Measurements from ENCODE around the gene COMMD4. TPM values are rescaled to one million over a fixed set of nuclear protein-coding genes. Genes with fewer than 3 reads are reported as not detected.

The COMMD4 gene
- total RNA-seq, 1 donor: 68.4 TPM

DNA sequence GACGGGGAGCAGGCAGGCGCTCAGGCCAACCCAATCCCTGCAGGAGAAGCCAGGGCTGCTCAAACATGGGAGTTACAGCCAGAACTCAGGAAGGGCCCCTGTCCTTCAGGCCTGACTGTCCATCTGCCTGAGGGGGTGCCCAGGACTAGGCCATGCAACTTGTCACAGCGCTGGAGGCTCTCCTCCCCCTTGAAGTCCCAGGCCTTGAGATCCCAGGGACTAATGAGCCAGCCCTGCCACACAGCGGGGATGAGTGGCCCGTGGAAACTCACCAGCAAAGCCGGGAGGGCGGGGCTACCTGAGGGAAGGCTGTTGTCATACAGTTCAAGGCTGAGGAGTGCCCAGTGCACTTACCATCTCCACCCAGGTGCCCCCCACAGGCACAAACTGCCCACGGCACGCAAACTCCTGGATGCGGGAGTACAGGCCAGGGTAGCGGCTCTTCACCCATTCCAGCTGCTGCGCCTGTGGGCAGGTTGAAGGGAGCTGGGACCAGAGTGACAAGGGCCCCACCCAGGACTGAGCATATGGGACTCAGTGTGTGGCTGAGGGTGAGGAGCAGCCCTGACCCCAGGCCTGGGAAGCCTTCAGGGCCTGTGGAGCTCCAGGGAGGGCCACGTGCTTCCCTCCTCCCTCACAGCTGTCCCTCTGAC is 26.3 kb downstream of the COMMD4 start:
- Histone ChIP-seq H3K4me1 (ENCODE audit: insufficient read depth, low read length) (peaks cover under 1% of the 10 kb centered on the region), H3K36me3 (ENCODE audit: insufficient read depth, low read length) (peaks cover 67% of the 10 kb centered on the region), H3K27ac (ENCODE audit: low read depth, low read length) (no peak overlapping the region), H2AFZ (ENCODE audit: low read length) (no peak overlapping the region), H3K79me2 (ENCODE audit: insufficient read depth, low read length) (no peaks in the 10 kb centered on the region), H4K20me1 (ENCODE audit: insufficient read depth, low read length) (peaks cover 4% of the 10 kb centered on the region), H3K27me3 (ENCODE audit: insufficient read depth, low read length) (no peaks in the 10 kb centered on the region), H3K4me3 (ENCODE audit: insufficient read depth, low read length) (no peak overlapping the region), H3K4me2 (ENCODE audit: insufficient read depth, low read length) (no peak overlapping the region), H3K9me3 (ENCODE audit: low read depth, low read length) (no peaks in the 10 kb centered on the region)
- peak; percentile 71 for DNase-seq (ENCODE audit: insufficient read length, low spot score, missing footprints)
- TF ChIP-seq, protein P1, sequence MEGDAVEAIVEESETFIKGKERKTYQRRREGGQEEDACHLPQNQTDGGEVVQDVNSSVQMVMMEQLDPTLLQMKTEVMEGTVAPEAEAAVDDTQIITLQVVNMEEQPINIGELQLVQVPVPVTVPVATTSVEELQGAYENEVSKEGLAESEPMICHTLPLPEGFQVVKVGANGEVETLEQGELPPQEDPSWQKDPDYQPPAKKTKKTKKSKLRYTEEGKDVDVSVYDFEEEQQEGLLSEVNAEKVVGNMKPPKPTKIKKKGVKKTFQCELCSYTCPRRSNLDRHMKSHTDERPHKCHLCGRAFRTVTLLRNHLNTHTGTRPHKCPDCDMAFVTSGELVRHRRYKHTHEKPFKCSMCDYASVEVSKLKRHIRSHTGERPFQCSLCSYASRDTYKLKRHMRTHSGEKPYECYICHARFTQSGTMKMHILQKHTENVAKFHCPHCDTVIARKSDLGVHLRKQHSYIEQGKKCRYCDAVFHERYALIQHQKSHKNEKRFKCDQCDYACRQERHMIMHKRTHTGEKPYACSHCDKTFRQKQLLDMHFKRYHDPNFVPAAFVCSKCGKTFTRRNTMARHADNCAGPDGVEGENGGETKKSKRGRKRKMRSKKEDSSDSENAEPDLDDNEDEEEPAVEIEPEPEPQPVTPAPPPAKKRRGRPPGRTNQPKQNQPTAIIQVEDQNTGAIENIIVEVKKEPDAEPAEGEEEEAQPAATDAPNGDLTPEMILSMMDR (IDR thresholded peaks at IDR 0.05; ENCODE audit: extremely low read depth, low read depth, low read length): no peak

DNA sequence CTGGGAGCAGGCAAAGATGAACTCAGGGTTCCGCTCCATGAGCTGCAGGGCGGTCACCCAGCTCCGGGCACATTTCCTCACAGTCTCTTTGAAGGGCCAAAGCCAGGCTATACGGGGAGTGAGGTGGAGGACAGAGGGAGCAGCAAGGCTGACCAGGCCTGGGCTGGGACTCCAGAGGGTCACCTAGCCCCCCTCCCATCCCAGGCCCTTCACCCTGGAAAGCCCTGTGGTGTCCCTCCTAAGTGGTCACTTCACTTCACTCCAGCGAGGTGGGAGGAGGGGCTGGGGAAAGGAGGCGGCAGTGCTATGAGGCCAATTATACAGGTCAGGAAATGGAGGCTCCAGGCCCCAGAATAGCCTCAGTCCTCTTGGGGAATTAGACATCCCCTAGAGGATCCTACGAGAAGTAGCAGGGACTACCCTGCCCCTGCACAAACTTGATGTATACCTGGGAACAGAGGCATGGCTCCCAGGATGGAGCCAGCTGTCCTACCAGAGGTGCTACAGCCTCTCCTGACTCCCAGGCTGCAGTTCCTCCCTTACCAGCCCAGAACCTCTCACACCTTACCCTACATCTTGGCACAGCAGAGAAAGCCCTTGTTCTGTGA is 26.9 kb downstream of the COMMD4 start:
- Histone ChIP-seq H2AFZ (ENCODE audit: low read length) (no peak overlapping the region), H3K4me2 (ENCODE audit: insufficient read depth, low read length) (no peak overlapping the region), H3K4me1 (ENCODE audit: insufficient read depth, low read length) (peaks cover 6% of the 10 kb centered on the region), H3K27ac (ENCODE audit: low read depth, low read length) (no peak overlapping the region), H4K20me1 (ENCODE audit: insufficient read depth, low read length) (peaks cover 11% of the 10 kb centered on the region), H3K36me3 (ENCODE audit: insufficient read depth, low read length) (peaks cover 68% of the 10 kb centered on the region), H3K79me2 (ENCODE audit: insufficient read depth, low read length) (peaks cover 5% of the 10 kb centered on the region), H3K27me3 (ENCODE audit: insufficient read depth, low read length) (no peaks in the 10 kb centered on the region), H3K4me3 (ENCODE audit: insufficient read depth, low read length) (no peak overlapping the region), H3K9me3 (ENCODE audit: low read depth, low read length) (no peaks in the 10 kb centered on the region)
- TF ChIP-seq, protein P1 (IDR thresholded peaks at IDR 0.05; ENCODE audit: extremely low read depth, low read depth, low read length): no peak
- DNase-seq (ENCODE audit: insufficient read length, low spot score, missing footprints): peak; percentile 47

DNA sequence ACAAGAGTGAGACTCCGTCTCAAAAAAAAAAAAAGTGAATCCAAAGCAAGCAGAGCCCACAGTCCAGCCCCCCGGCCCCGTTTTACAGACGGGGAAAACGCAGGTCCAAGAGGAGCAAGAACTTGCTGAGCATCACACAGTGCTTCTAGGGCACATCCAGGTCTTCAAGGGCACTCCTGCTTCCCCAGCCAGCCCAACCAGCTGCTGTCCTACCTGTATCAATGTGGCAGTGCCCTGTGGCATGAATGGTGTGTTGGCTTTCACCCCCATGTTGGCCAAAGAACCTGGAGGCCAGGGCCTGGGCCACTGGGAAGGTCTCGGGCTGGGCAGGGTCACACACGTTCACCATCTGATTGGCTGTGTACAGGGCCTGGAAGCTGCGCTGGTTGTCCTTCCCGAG is 27.9 kb downstream of the COMMD4 start:
- Histone ChIP-seq H4K20me1 (ENCODE audit: insufficient read depth, low read length) (peaks cover 12% of the 10 kb centered on the region), H3K4me1 (ENCODE audit: insufficient read depth, low read length) (peaks cover 9% of the 10 kb centered on the region), H2AFZ (ENCODE audit: low read length) (no peak overlapping the region), H3K27me3 (ENCODE audit: insufficient read depth, low read length) (no peaks in the 10 kb centered on the region), H3K79me2 (ENCODE audit: insufficient read depth, low read length) (peaks cover 5% of the 10 kb centered on the region), H3K4me2 (ENCODE audit: insufficient read depth, low read length) (no peak overlapping the region), H3K36me3 (ENCODE audit: insufficient read depth, low read length) (peaks cover 61% of the 10 kb centered on the region), H3K4me3 (ENCODE audit: insufficient read depth, low read length) (no peak overlapping the region), H3K27ac (ENCODE audit: low read depth, low read length) (no peak overlapping the region), H3K9me3 (ENCODE audit: low read depth, low read length) (no peaks in the 10 kb centered on the region)
- DNase-seq (ENCODE audit: insufficient read length, low spot score, missing footprints): peak; percentile 53
- TF ChIP-seq, protein P1 (IDR thresholded peaks at IDR 0.05; ENCODE audit: extremely low read depth, low read depth, low read length): no peak

DNA sequence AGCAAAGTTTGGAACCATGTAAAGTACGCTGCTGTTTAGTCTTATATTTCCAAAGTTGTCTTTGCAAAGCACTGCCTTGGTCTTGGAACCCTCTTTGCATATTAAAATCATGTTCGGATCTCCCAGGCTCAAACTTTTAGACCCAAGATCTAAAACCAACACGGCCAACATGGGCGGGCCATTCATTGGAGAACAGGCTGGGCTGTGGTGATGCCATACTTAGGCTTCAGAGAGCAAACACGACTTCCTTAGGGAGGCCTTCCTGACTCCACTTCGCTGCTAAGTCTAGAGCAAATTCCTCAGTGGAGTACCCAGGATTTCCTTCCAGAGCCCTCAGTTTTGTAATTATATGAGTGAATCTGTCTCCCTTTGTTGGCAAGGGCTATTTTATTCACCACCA is 29.0 kb downstream of the COMMD4 start:
- H2AFZ ChIP-seq (ENCODE audit: low read length): no peak overlapping the region
- no peak overlapping the region for H3K27ac ChIP-seq (ENCODE audit: low read depth, low read length)
- H3K4me1 ChIP-seq (ENCODE audit: insufficient read depth, low read length): peaks cover 20% of the 10 kb centered on the region
- peaks cover 12% of the 10 kb centered on the region for H4K20me1 ChIP-seq (ENCODE audit: insufficient read depth, low read length)
- H3K9me3 ChIP-seq (ENCODE audit: low read depth, low read length): no peaks in the 10 kb centered on the region
- no peaks in the 10 kb centered on the region for H3K27me3 ChIP-seq (ENCODE audit: insufficient read depth, low read length)
- H3K79me2 ChIP-seq (ENCODE audit: insufficient read depth, low read length): peaks cover 11% of the 10 kb centered on the region
- no peak overlapping the region for H3K4me2 ChIP-seq (ENCODE audit: insufficient read depth, low read length)
- TF ChIP-seq, protein P1 (IDR thresholded peaks at IDR 0.05; ENCODE audit: extremely low read depth, low read depth, low read length): no peak
- peaks cover 54% of the 10 kb centered on the region for H3K36me3 ChIP-seq (ENCODE audit: insufficient read depth, low read length)
- DNase-seq (ENCODE audit: insufficient read length, low spot score, missing footprints): no peak
- H3K4me3 ChIP-seq (ENCODE audit: insufficient read depth, low read length): no peak overlapping the region

Data from osteoblast (primary cell).